ENCODE data around the gene DGKD.

Gene DGKD

GRCh38 chr2:233462826-233463470 lies 108.7 kb downstream of the DGKD start:
- Histone ChIP-seq H3K27ac (ENCODE audit: low read length) (no peak overlapping the region), H3K79me2 (ENCODE audit: low read length) (no peaks in the 10 kb centered on the region), H2AFZ (ENCODE audit: low read length) (no peak overlapping the region), H3K4me2 (ENCODE audit: low read depth, low read length) (no peak overlapping the region), H3K4me1 (ENCODE audit: low read length) (no peaks in the 10 kb centered on the region), H3K36me3 (replicated peaks; ENCODE audit: insufficient read depth, low read length) (no peaks in the 10 kb centered on the region), H3K27me3 (replicated peaks; ENCODE audit: insufficient read depth, low read length) (no peaks in the 10 kb centered on the region), H4K20me1 (ENCODE audit: insufficient read depth, low read length) (no peaks in the 10 kb centered on the region), H3K4me3 (ENCODE audit: low read length) (no peak overlapping the region), H3F3A (ENCODE audit: insufficient read depth, low read length) (no peaks in the 10 kb centered on the region), H3K9ac (ENCODE audit: low read length) (no peak overlapping the region), H3K9me2 (replicated peaks; ENCODE audit: insufficient read depth, low read length) (no peaks in the 10 kb centered on the region), H3K9me3 (replicated peaks; ENCODE audit: insufficient read depth, low read length) (no peaks in the 10 kb centered on the region)
- DNase-seq: no peak
- TF ChIP-seq EZH2phosphoT487 (IDR thresholded peaks at IDR 0.05; ENCODE audit: low read length) (no peak), CTCF (IDR thresholded peaks at IDR 0.05; ENCODE audit: low read length) (no peak), EZH2 (optimal IDR thresholded peaks at IDR 0.05; ENCODE audit: low read depth, low read length) (no peak)

- H3K36me3 ChIP-seq (replicated peaks; ENCODE audit: insufficient read depth, low read length): no peaks in the 10 kb centered on the region
- H3K9me2 ChIP-seq (replicated peaks; ENCODE audit: insufficient read depth, low read length): no peaks in the 10 kb centered on the region
- DNase-seq: no peak
- H3K79me2 ChIP-seq (ENCODE audit: low read length): no peaks in the 10 kb centered on the region
- H3K9me3 ChIP-seq (replicated peaks; ENCODE audit: insufficient read depth, low read length): no peaks in the 10 kb centered on the region
- no peak overlapping the region for H3K27ac ChIP-seq (ENCODE audit: low read length)
- H3K4me1 ChIP-seq (ENCODE audit: low read length): no peaks in the 10 kb centered on the region
- H3F3A ChIP-seq (ENCODE audit: insufficient read depth, low read length): no peaks in the 10 kb centered on the region
- TF ChIP-seq EZH2 (optimal IDR thresholded peaks at IDR 0.05; ENCODE audit: low read depth, low read length) (no peak), CTCF (IDR thresholded peaks at IDR 0.05; ENCODE audit: low read length) (no peak), EZH2phosphoT487 (IDR thresholded peaks at IDR 0.05; ENCODE audit: low read length) (no peak)
- H3K9ac ChIP-seq (ENCODE audit: low read length): no peak overlapping the region
- no peaks in the 10 kb centered on the region for H3K27me3 ChIP-seq (replicated peaks; ENCODE audit: insufficient read depth, low read length)
- no peak overlapping the region for H3K4me2 ChIP-seq (ENCODE audit: low read depth, low read length)
- no peak overlapping the region for H3K4me3 ChIP-seq (ENCODE audit: low read length)
- H2AFZ ChIP-seq (ENCODE audit: low read length): no peak overlapping the region
- H4K20me1 ChIP-seq (ENCODE audit: insufficient read depth, low read length): no peaks in the 10 kb centered on the region
These were observed 109.3 kb downstream of the DGKD start for GRCh38 chr2:233463586-233463985.

GRCh38 chr2:233464056-233464455 lies 109.8 kb downstream of the DGKD start:
- H3K27ac ChIP-seq (ENCODE audit: low read length): no peak overlapping the region
- no peaks in the 10 kb centered on the region for H4K20me1 ChIP-seq (ENCODE audit: insufficient read depth, low read length)
- no peak for DNase-seq
- TF ChIP-seq EZH2phosphoT487 (IDR thresholded peaks at IDR 0.05; ENCODE audit: low read length): no peak
- no peak for TF ChIP-seq CTCF (IDR thresholded peaks at IDR 0.05; ENCODE audit: low read length)
- TF ChIP-seq EZH2 (optimal IDR thresholded peaks at IDR 0.05; ENCODE audit: low read depth, low read length): no peak
- H3K4me1 ChIP-seq (ENCODE audit: low read length): no peaks in the 10 kb centered on the region
- no peak overlapping the region for H3K4me2 ChIP-seq (ENCODE audit: low read depth, low read length)
- H3K4me3 ChIP-seq (ENCODE audit: low read length): no peak overlapping the region
- H3K79me2 ChIP-seq (ENCODE audit: low read length): no peaks in the 10 kb centered on the region
- H3K9ac ChIP-seq (ENCODE audit: low read length): no peak overlapping the region
- H3K9me2 ChIP-seq (replicated peaks; ENCODE audit: insufficient read depth, low read length): no peaks in the 10 kb centered on the region
- H3K9me3 ChIP-seq (replicated peaks; ENCODE audit: insufficient read depth, low read length): no peaks in the 10 kb centered on the region
- no peaks in the 10 kb centered on the region for H3K36me3 ChIP-seq (replicated peaks; ENCODE audit: insufficient read depth, low read length)
- H3K27me3 ChIP-seq (replicated peaks; ENCODE audit: insufficient read depth, low read length): no peaks in the 10 kb centered on the region
- H3F3A ChIP-seq (ENCODE audit: insufficient read depth, low read length): no peaks in the 10 kb centered on the region
- H2AFZ ChIP-seq (ENCODE audit: low read length): no peak overlapping the region

All from MM.1S (cell line).